NCI-H2227 treated with DMSO at 0.1 percent for 48 hours (cell line): Measurements from ENCODE around the gene BLZF1.
"Not testable (repeated sequence)": the region's sequence is repeated elsewhere in the genome, so short reads cannot be mapped to it uniquely, and the experiment has no call there.

Source experiments
- DNase-seq: peaks from one replicate; lab custom pipeline; 2025; lab: John Stamatoyannopoulos, UW

The BLZF1 gene

GRCh38 chr1:169367686-169368405, at the start of gene BLZF1, which contains the start of gene NME7:
BLZF1 (plus strand) TSS chr1:169368195; CDS start chr1:169369523, 1,328 bp downstream.
NME7 (minus strand) TSS chr1:169367797; CDS start chr1:169367710, 87 bp downstream.
- DNase-seq, result peak; percentile 97

GRCh38 chr1:169318536-169319244, 49.3 kb upstream of the BLZF1 start:
- no peak for DNase-seq

- no peak for DNase-seq
These were observed 46.5 kb upstream of the BLZF1 start for GRCh38 chr1:169321539-169321938.

- no peak for DNase-seq
These were observed 45.9 kb upstream of the BLZF1 start for GRCh38 chr1:169322138-169322537.

- no peak for DNase-seq
These were observed 42.9 kb upstream of the BLZF1 start for GRCh38 chr1:169325117-169325516.

- DNase-seq, result no peak
These were observed 41.6 kb upstream of the BLZF1 start for GRCh38 chr1:169326261-169326955.

- DNase-seq, result no peak
These were observed 41.1 kb upstream of the BLZF1 start for GRCh38 chr1:169326956-169327268.

- DNase-seq, result no peak
These were observed 40.1 kb upstream of the BLZF1 start for GRCh38 chr1:169327875-169328274.

GRCh38 chr1:169329383-169329782, 38.6 kb upstream of the BLZF1 start:
- no peak for DNase-seq

- DNase-seq, result no peak
These were observed 37.1 kb upstream of the BLZF1 start for GRCh38 chr1:169330927-169331326.

GRCh38 chr1:169334727-169335126, 33.3 kb upstream of the BLZF1 start:
- DNase-seq, result not testable (repeated sequence)

- DNase-seq, result not testable (repeated sequence)
These were observed 30.9 kb upstream of the BLZF1 start for GRCh38 chr1:169336947-169337715.

GRCh38 chr1:169338617-169339016, 29.4 kb upstream of the BLZF1 start:
- no peak for DNase-seq

GRCh38 chr1:169339773-169340172, 28.2 kb upstream of the BLZF1 start:
- no peak for DNase-seq

GRCh38 chr1:169340882-169341281, 27.1 kb upstream of the BLZF1 start:
- DNase-seq, result no peak

GRCh38 chr1:169342096-169342495, 25.9 kb upstream of the BLZF1 start:
- not testable (repeated sequence) for DNase-seq

GRCh38 chr1:169345511-169345910, 22.5 kb upstream of the BLZF1 start:
- DNase-seq, result no peak

- DNase-seq, result no peak
These were observed 21.9 kb upstream of the BLZF1 start for GRCh38 chr1:169346036-169346589.

GRCh38 chr1:169347688-169348382, 20.2 kb upstream of the BLZF1 start:
- DNase-seq, result no peak

- peak; percentile 62 for DNase-seq
These were observed 19.5 kb upstream of the BLZF1 start for GRCh38 chr1:169348383-169349036.

GRCh38 chr1:169360415-169360814, 7.6 kb upstream of the BLZF1 start:
- no peak for DNase-seq
